Measurements from ENCODE around the gene MED13L. TPM values are rescaled to one million over a fixed set of nuclear protein-coding genes. Genes with fewer than 3 reads are reported as not detected.

MED13L gene
- total RNA-seq, 2 experiments from 2014 or later: 112 to 120 TPM

- POLR2A ChIA-PET: no interaction called here
Observed at GRCh38 chr12:116280595-116281290, 3.2 kb upstream of the MED13L start.

GRCh38 chr12:116278667-116279066, 1.2 kb upstream of the MED13L start:
- H3K4me1 Mint-ChIP-seq: peaks cover 32% of the 10 kb centered on the region

More at GRCh38 chr12:116280595-116281290, 3.2 kb upstream of the MED13L start:
- Mint-ChIP-seq H3K36me3 (no peaks in the 10 kb centered on the region), H3K27ac (no peak overlapping the region), H3K9me3 (no peaks in the 10 kb centered on the region), H3K4me3 (no peak overlapping the region), H3K4me1 (peaks cover 15% of the 10 kb centered on the region), H3K27me3 (no peaks in the 10 kb centered on the region)
- DNase-seq (no peak), ATAC-seq (ENCODE audit: low read depth) (no peak)

DNA sequence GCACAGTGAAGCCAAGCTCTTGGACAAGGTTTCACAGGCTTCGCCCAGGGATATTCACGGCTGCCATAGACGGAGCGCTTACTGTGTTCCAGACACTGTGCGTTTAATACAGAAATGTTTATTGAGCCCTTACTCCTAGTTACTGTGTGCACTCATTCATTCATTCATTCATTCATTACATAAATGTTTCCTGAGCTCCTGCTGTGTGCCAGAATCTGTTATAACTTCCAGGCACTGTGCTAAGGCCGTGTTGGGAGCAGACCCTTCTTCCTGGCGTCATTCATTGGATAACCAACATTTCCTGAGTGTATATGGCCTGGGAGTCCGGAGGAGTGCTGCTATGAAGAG, 760 bp upstream of the MED13L start:
- Mint-ChIP-seq H3K4me3 (peak overlapping the region; percentile 83), H3K9me3 (no peaks in the 10 kb centered on the region), H3K4me1 (peaks cover 36% of the 10 kb centered on the region), H3K27ac (peak overlapping the region; percentile 83), H3K27me3 (no peaks in the 10 kb centered on the region), H3K36me3 (peaks cover 2% of the 10 kb centered on the region)
- DNase-seq: no peak
- POLR2A ChIA-PET: interaction anchor here (0.7 to 1.9 kb wide), 5 partner anchors 48 to 324 kb away, joined by 3 to 15 read pairs (median 4); no protein-coding TSS in a partner anchor
- no peak for ATAC-seq (ENCODE audit: low read depth)

More at GRCh38 chr12:116278667-116279066, 1.2 kb upstream of the MED13L start:
- Mint-ChIP-seq H3K36me3 (peaks cover 2% of the 10 kb centered on the region), H3K9me3 (no peaks in the 10 kb centered on the region), H3K27me3 (no peaks in the 10 kb centered on the region), H3K4me3 (peak overlapping the region; percentile 83), H3K27ac (peak overlapping the region; percentile 83)
- DNase-seq: no peak
- POLR2A ChIA-PET: interaction anchor here (0.7 to 1.9 kb wide), 4 partner anchors 47 to 324 kb away, joined by 3 to 15 read pairs (median 5); no protein-coding TSS in a partner anchor
- ATAC-seq (ENCODE audit: low read depth): no peak

- POLR2A ChIA-PET: interaction anchor here (0.6 to 1.9 kb wide), 13 partner anchors 8 to 333 kb away, joined by 3 to 15 read pairs (median 3); no protein-coding TSS in a partner anchor
- Mint-ChIP-seq H3K27ac (peak overlapping the region; percentile 95), H3K36me3 (peaks cover 4% of the 10 kb centered on the region), H3K4me3 (peak overlapping the region; percentile 91), H3K27me3 (no peaks in the 10 kb centered on the region), H3K9me3 (no peaks in the 10 kb centered on the region), H3K4me1 (peaks cover 28% of the 10 kb centered on the region)
- peak; percentile 80 for DNase-seq
- peak; percentile 46 for ATAC-seq (ENCODE audit: low read depth)
Observed at GRCh38 chr12:116276652-116277466, 634 bp downstream of the MED13L start.

GRCh38 chr12:116274551-116275375, 2.7 kb downstream of the MED13L start:
- H3K4me3 Mint-ChIP-seq: peak overlapping the region; percentile 67
- POLR2A ChIA-PET: no interaction called here
- no peaks in the 10 kb centered on the region for H3K9me3 Mint-ChIP-seq
- ATAC-seq (ENCODE audit: low read depth) (no peak), DNase-seq (no peak)
- H3K27ac Mint-ChIP-seq: no peak overlapping the region
- H3K36me3 Mint-ChIP-seq: peaks cover 4% of the 10 kb centered on the region
- H3K27me3 Mint-ChIP-seq: no peaks in the 10 kb centered on the region
- peaks cover 30% of the 10 kb centered on the region for H3K4me1 Mint-ChIP-seq

GRCh38 chr12:116273813-116274550, 3.5 kb downstream of the MED13L start:
- Mint-ChIP-seq H3K4me1 (peaks cover 32% of the 10 kb centered on the region), H3K4me3 (peak overlapping the region; percentile 42)
- no peak for DNase-seq

GRCh38 chr12:116267948-116268347, 9.5 kb downstream of the MED13L start:
- peaks cover 7% of the 10 kb centered on the region for H3K36me3 Mint-ChIP-seq

More at GRCh38 chr12:116273813-116274550, 3.5 kb downstream of the MED13L start:
- POLR2A ChIA-PET: interaction anchor here (0.7 kb wide), 1 partner anchor 129 kb away, joined by 4 read pairs; no protein-coding TSS in a partner anchor
- Mint-ChIP-seq H3K27me3 (no peaks in the 10 kb centered on the region), H3K27ac (no peak overlapping the region), H3K9me3 (no peaks in the 10 kb centered on the region), H3K36me3 (peaks cover 4% of the 10 kb centered on the region)
- ATAC-seq (ENCODE audit: low read depth): no peak

GRCh38 chr12:116266631-116267349, 10.7 kb downstream of the MED13L start:
- H3K27me3 Mint-ChIP-seq: no peaks in the 10 kb centered on the region
- ATAC-seq (ENCODE audit: low read depth): no peak
- POLR2A ChIA-PET: no interaction called here

More at GRCh38 chr12:116267948-116268347, 9.5 kb downstream of the MED13L start:
- H3K4me1 Mint-ChIP-seq: peaks cover 18% of the 10 kb centered on the region
- DNase-seq (no peak), ATAC-seq (ENCODE audit: low read depth) (no peak)
- no peak overlapping the region for H3K4me3 Mint-ChIP-seq
- POLR2A ChIA-PET: no interaction called here
- no peak overlapping the region for H3K27ac Mint-ChIP-seq
- H3K27me3 Mint-ChIP-seq: no peaks in the 10 kb centered on the region
- no peaks in the 10 kb centered on the region for H3K9me3 Mint-ChIP-seq

DNA sequence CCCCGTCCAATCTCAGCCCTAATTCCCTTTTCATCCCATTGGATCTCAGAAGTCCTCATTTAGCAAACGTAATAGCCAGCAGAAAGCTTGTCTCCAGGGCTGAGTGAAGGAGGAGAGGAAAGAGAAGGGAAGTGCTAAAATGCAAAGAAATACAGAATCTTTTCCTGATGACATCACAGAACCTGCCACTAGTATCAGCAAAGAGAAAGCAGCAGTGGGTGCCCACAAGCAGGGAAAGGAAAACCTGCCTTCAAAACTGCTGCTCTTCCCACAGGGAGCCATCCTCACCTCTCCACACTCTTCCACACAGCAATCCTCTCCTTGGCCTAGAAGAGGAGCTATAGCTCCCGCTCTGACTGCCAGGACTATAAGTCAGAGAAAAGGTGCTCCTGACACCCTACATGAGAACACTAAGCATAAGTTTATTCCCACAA, 11.3 kb downstream of the MED13L start:
- no peak for DNase-seq
- no peak overlapping the region for H3K4me3 Mint-ChIP-seq
- no peak for ATAC-seq (ENCODE audit: low read depth)
- no peak overlapping the region for H3K27ac Mint-ChIP-seq
- H3K36me3 Mint-ChIP-seq: peaks cover 8% of the 10 kb centered on the region
- H3K4me1 Mint-ChIP-seq: peaks cover 19% of the 10 kb centered on the region
- H3K9me3 Mint-ChIP-seq: no peaks in the 10 kb centered on the region
- no peaks in the 10 kb centered on the region for H3K27me3 Mint-ChIP-seq
- POLR2A ChIA-PET: no interaction called here

More at GRCh38 chr12:116266631-116267349, 10.7 kb downstream of the MED13L start:
- H3K4me3 Mint-ChIP-seq: no peak overlapping the region
- peaks cover 5% of the 10 kb centered on the region for H3K36me3 Mint-ChIP-seq
- H3K27ac Mint-ChIP-seq: no peak overlapping the region
- H3K9me3 Mint-ChIP-seq: no peaks in the 10 kb centered on the region
- DNase-seq: no peak
- H3K4me1 Mint-ChIP-seq: peaks cover 18% of the 10 kb centered on the region

- H3K27ac Mint-ChIP-seq: no peak overlapping the region
- POLR2A ChIA-PET: no interaction called here
- H3K36me3 Mint-ChIP-seq: peaks cover 10% of the 10 kb centered on the region
- peaks cover 25% of the 10 kb centered on the region for H3K4me1 Mint-ChIP-seq
- no peaks in the 10 kb centered on the region for H3K27me3 Mint-ChIP-seq
- no peak overlapping the region for H3K4me3 Mint-ChIP-seq
- no peak for DNase-seq
- ATAC-seq (ENCODE audit: low read depth): no peak
- H3K9me3 Mint-ChIP-seq: no peaks in the 10 kb centered on the region
Observed at GRCh38 chr12:116265351-116266147, 11.9 kb downstream of the MED13L start.

- DNase-seq (no peak), ATAC-seq (ENCODE audit: low read depth) (no peak)
- Mint-ChIP-seq H3K27me3 (no peaks in the 10 kb centered on the region), H3K27ac (no peak overlapping the region), H3K4me3 (no peak overlapping the region), H3K4me1 (peaks cover 33% of the 10 kb centered on the region), H3K9me3 (no peaks in the 10 kb centered on the region), H3K36me3 (peaks cover 10% of the 10 kb centered on the region)
- POLR2A ChIA-PET: no interaction called here
Observed at GRCh38 chr12:116264525-116265070, 12.9 kb downstream of the MED13L start.
